HS-5 (cell line): ENCODE measurements around the gene ALG3.

ENCODE experiments used
- DNase-seq: peaks from one replicate; pipeline ENCODE4 v3.0.0-alpha.2; 2012; ENCODE audit warnings: low read depth

ALG3 gene

GRCh38 chr3:184234671-184235380, 13.9 kb downstream of the ALG3 start:
- no peak for DNase-seq

- peak; percentile 68 for DNase-seq
Observed at GRCh38 chr3:184234224-184234623, 14.5 kb downstream of the ALG3 start.

- no peak for DNase-seq
Observed at GRCh38 chr3:184233127-184233843, 15.5 kb downstream of the ALG3 start.

GRCh38 chr3:184231671-184232070, 17.1 kb downstream of the ALG3 start:
- no peak for DNase-seq

- DNase-seq: no peak
Observed at GRCh38 chr3:184230603-184231528, 17.9 kb downstream of the ALG3 start.

GRCh38 chr3:184230081-184230602, 18.6 kb downstream of the ALG3 start:
- no peak for DNase-seq

- DNase-seq: no peak
Observed at GRCh38 chr3:184229394-184230080, 19.2 kb downstream of the ALG3 start, which contains the start of gene VWA5B2. TSS of gene VWA5B2 (plus strand) at chr3:184229585. CDS start at chr3:184230529, 944 bp downstream.

GRCh38 chr3:184228376-184229137, 20.2 kb downstream of the ALG3 start:
- DNase-seq: no peak

- no peak for DNase-seq
Observed at GRCh38 chr3:184227481-184227935, 21.3 kb downstream of the ALG3 start.

- DNase-seq: no peak
Observed at GRCh38 chr3:184223946-184224345, 24.8 kb downstream of the ALG3 start.

- no peak for DNase-seq
Observed at GRCh38 chr3:184222521-184222920, 26.2 kb downstream of the ALG3 start.

GRCh38 chr3:184218814-184219213, 29.9 kb downstream of the ALG3 start:
- DNase-seq: no peak

GRCh38 chr3:184211718-184212117, 37.0 kb downstream of the ALG3 start:
- DNase-seq: no peak

- DNase-seq: no peak
Observed at GRCh38 chr3:184211297-184211696, 37.5 kb downstream of the ALG3 start.

- no peak for DNase-seq
Observed at GRCh38 chr3:184209146-184209923, 39.4 kb downstream of the ALG3 start.

- no peak for DNase-seq
Observed at GRCh38 chr3:184203526-184203925, 45.2 kb downstream of the ALG3 start.

GRCh38 chr3:184200825-184201224, 47.9 kb downstream of the ALG3 start:
- no peak for DNase-seq

GRCh38 chr3:184198509-184198908, 50.3 kb downstream of the ALG3 start:
- DNase-seq: no peak

- no peak for DNase-seq
Observed at GRCh38 chr3:184196536-184196935, 52.2 kb downstream of the ALG3 start.

- DNase-seq: no peak
Observed at GRCh38 chr3:184193991-184194539, 54.7 kb downstream of the ALG3 start.
